T-cell (primary cell): ENCODE measurements around the gene UNC5C. TPM values are rescaled to one million over a fixed set of nuclear protein-coding genes. Genes with fewer than 3 reads are reported as not detected.

Experiments used
- ATAC-seq, 4 experiments: fragments of 200-7000 bp in 3 of 4; fragments of 150-1000 bp in 1 of 4; cut with Tn5 transposase; replicated peaks in 1 of 4; 1 replicate in 3 of 4; 2 replicates in 1 of 4; pipeline ENCODE4 v1.10.0; 2021; ENCODE audit warnings: moderate library complexity in 3 of 4, mild to moderate bottlenecking in 2 of 4, moderate number of reproducible peaks in 1 of 4
- CTCF ChIA-PET, 2 donors: fragments of 300-600 bp; sonication (Branson Sonifier 250); formaldehyde crosslinking; loops; one replicate each; lab custom pipeline; 2022; ENCODE audit warnings: antibody characterized with exemption in 2 of 2; lab: Charles Lee
- POLR2A ChIA-PET, 2 donors: fragments of 300-600 bp; sonication (Branson Sonifier 250); formaldehyde crosslinking; loops; one replicate each; lab custom pipeline; 2022; ENCODE audit warnings: antibody characterized with exemption in 2 of 2; lab: Charles Lee
- DNase-seq, 35 experiments: peaks; one replicate each; pipeline versions ENCODE4 v3.0.0 to v3.0.0-alpha.2; 2013 to 2023
- H3K27ac ChIP-seq: one replicate; pipeline ENCODE4 v1.5.1; 2013; ENCODE audit warnings: low read length
- H3K27me3 ChIP-seq, 2 experiments: replicated peaks in 1 of 2; 1 replicate in 1 of 2; 2 replicates in 1 of 2; pipeline versions ENCODE4 v1.6.1 to v1.7.0; 2013; ENCODE audit warnings: low read length in 1 of 2, mixed read lengths in 1 of 2; ENCODE audit not compliant: control insufficient read depth in 2 of 2, insufficient read depth in 2 of 2; ENCODE audit errors: extremely low read depth in 1 of 2
- H3K36me3 ChIP-seq, 2 donors: 1 replicate in 1 of 2; 2 replicates in 1 of 2; pipeline versions ENCODE4 v1.6.1 to v1.7.0; 2013; ENCODE audit warnings: low read length in 1 of 2; ENCODE audit not compliant: control insufficient read depth in 2 of 2, insufficient read depth in 1 of 2; ENCODE audit errors: extremely low read depth in 1 of 2
- H3K4me1 ChIP-seq, 2 experiments: 1 replicate in 1 of 2; 2 replicates in 1 of 2; pipeline versions ENCODE4 v1.6.1 to v1.7.0; 2013; ENCODE audit warnings: low read length in 2 of 2, mixed read lengths in 1 of 2; ENCODE audit not compliant: insufficient read depth in 2 of 2, control insufficient read depth in 1 of 2; ENCODE audit errors: extremely low read depth in 1 of 2
- H3K4me3 ChIP-seq, 2 donors: 1 replicate in 1 of 2; 2 replicates in 1 of 2; pipeline versions ENCODE4 v1.5.1 to v1.7.0; 2013; ENCODE audit warnings: mild to moderate bottlenecking in 2 of 2, low read length in 1 of 2, moderate library complexity in 1 of 2; ENCODE audit not compliant: control insufficient read depth in 1 of 2; ENCODE audit errors: extremely low read depth in 1 of 2
- H3K9me3 ChIP-seq: 2 replicates; pipeline ENCODE4 v1.7.0; 2013
- H3K27ac Mint-ChIP-seq, 2 donors: one replicate each; pipeline ENCODE4 v1.8.0; 2020 to 2021; ENCODE audit warnings: mild to moderate bottlenecking in 2 of 2, mixed read lengths in 2 of 2
- H3K27me3 Mint-ChIP-seq, 2 donors: one replicate each; pipeline ENCODE4 v1.8.0; 2021 to 2022; ENCODE audit warnings: mixed read lengths in 2 of 2
- H3K36me3 Mint-ChIP-seq: one replicate; pipeline ENCODE4 v1.8.0; 2021; ENCODE audit warnings: mixed read lengths
- H3K4me1 Mint-ChIP-seq, 3 donors: one replicate each; pipeline ENCODE4 v1.8.0; 2020 to 2022; ENCODE audit warnings: mixed read lengths in 3 of 3, mild to moderate bottlenecking in 1 of 3
- H3K4me3 Mint-ChIP-seq, 3 donors: one replicate each; pipeline ENCODE4 v1.8.0; 2020 to 2022; ENCODE audit warnings: mild to moderate bottlenecking in 3 of 3, mixed read lengths in 3 of 3, moderate library complexity in 3 of 3
- H3K9me3 Mint-ChIP-seq, 3 donors: one replicate each; pipeline ENCODE4 v1.8.0; 2020 to 2022; ENCODE audit warnings: mixed read lengths in 3 of 3
- WGBS: methylation state at CpG from one replicate; pipeline ENCODE4 v1.1.5; 2013; ENCODE audit warnings: missing lambda C conversion rate; ENCODE audit not compliant: insufficient coverage; 5-methylcytosine and 5-hydroxymethylcytosine counted together
- total RNA-seq, 35 experiments: library from RNA in 6 of 35; stranded (reverse) in 6 of 35; fragments of 120-200 nt in 1 of 35; gene quantifications; one replicate each; pipeline versions ENCODE4 v1.2.1 to v1.2.4 and lab custom pipeline; 2013 to 2026

UNC5C gene
- total RNA-seq, 5 donors from 2014 or later (not counting 1 experiment from before 2014, with no cell fraction given): not detected

GRCh38 chr4:95500361-95500760 lies 48.4 kb downstream of the UNC5C start:
- H3K9me3 Mint-ChIP-seq: no peaks in the 10 kb centered on the region
- Histone ChIP-seq H3K36me3 (no peaks in the 10 kb centered on the region), H3K4me3 (no peak overlapping the region), H3K27me3 (no peaks in the 10 kb centered on the region), H3K9me3 (no peaks in the 10 kb centered on the region), H3K4me1 (no peaks in the 10 kb centered on the region), H3K27ac (no peak overlapping the region)
- no peak overlapping the region for H3K4me3 Mint-ChIP-seq
- H3K27ac Mint-ChIP-seq: no peak overlapping the region
- no peak for ATAC-seq
- no peak for DNase-seq
- no peaks in the 10 kb centered on the region for H3K27me3 Mint-ChIP-seq
- H3K4me1 Mint-ChIP-seq: no peaks in the 10 kb centered on the region
- no CpG with 5 or more reads among the region's 1 CpG for WGBS
- ChIA-PET POLR2A (no interaction called here), CTCF (interaction anchor here in 1 of 2 donors (0.5 kb wide), 1 partner anchor 121 kb away, joined by 5 read pairs; no protein-coding TSS in a partner anchor)
- H3K36me3 Mint-ChIP-seq: no peaks in the 10 kb centered on the region

- Mint-ChIP-seq H3K9me3 (no peaks in the 10 kb centered on the region), H3K4me1 (no peaks in the 10 kb centered on the region), H3K4me3 (no peak overlapping the region), H3K27ac (no peak overlapping the region), H3K36me3 (no peaks in the 10 kb centered on the region), H3K27me3 (no peaks in the 10 kb centered on the region)
- ChIA-PET POLR2A (no interaction called here), CTCF (no interaction called here)
- H3K27me3 ChIP-seq: no peaks in the 10 kb centered on the region
- DNase-seq (no peak), ATAC-seq (no peak)
- no peaks in the 10 kb centered on the region for H3K9me3 ChIP-seq
- no peaks in the 10 kb centered on the region for H3K36me3 ChIP-seq
- H3K4me1 ChIP-seq: no peaks in the 10 kb centered on the region
- H3K4me3 ChIP-seq: no peak overlapping the region
- WGBS: no CpG with 5 or more reads among the region's 2 CpGs
- no peak overlapping the region for H3K27ac ChIP-seq
Observed at GRCh38 chr4:95499291-95499696, 49.5 kb downstream of the UNC5C start.

GRCh38 chr4:95494186-95494585 lies 54.6 kb downstream of the UNC5C start:
- ATAC-seq (no peak), DNase-seq (no peak)
- no peak overlapping the region for H3K27ac ChIP-seq
- no peak overlapping the region for H3K4me3 Mint-ChIP-seq
- H3K4me1 ChIP-seq: no peaks in the 10 kb centered on the region
- no peaks in the 10 kb centered on the region for H3K36me3 Mint-ChIP-seq
- no peaks in the 10 kb centered on the region for H3K36me3 ChIP-seq
- H3K9me3 ChIP-seq: no peaks in the 10 kb centered on the region
- H3K27me3 Mint-ChIP-seq: no peaks in the 10 kb centered on the region
- H3K27me3 ChIP-seq: no peaks in the 10 kb centered on the region
- no peaks in the 10 kb centered on the region for H3K9me3 Mint-ChIP-seq
- no peak overlapping the region for H3K27ac Mint-ChIP-seq
- ChIA-PET POLR2A (no interaction called here), CTCF (no interaction called here)
- no peak overlapping the region for H3K4me3 ChIP-seq
- H3K4me1 Mint-ChIP-seq: no peaks in the 10 kb centered on the region

GRCh38 chr4:95478679-95479078 lies 70.1 kb downstream of the UNC5C start:
- 90% methylated on average over 3 of the region's 6 CpGs for WGBS
- Mint-ChIP-seq H3K27ac (no peak overlapping the region), H3K27me3 (no peaks in the 10 kb centered on the region), H3K4me3 (no peak overlapping the region), H3K4me1 (no peaks in the 10 kb centered on the region), H3K9me3 (no peaks in the 10 kb centered on the region), H3K36me3 (no peaks in the 10 kb centered on the region)
- POLR2A ChIA-PET: no interaction called here
- H3K9me3 ChIP-seq: no peaks in the 10 kb centered on the region
- H3K27me3 ChIP-seq: no peaks in the 10 kb centered on the region
- no peak overlapping the region for H3K27ac ChIP-seq
- H3K36me3 ChIP-seq: no peaks in the 10 kb centered on the region
- no peak overlapping the region for H3K4me3 ChIP-seq
- ATAC-seq: no peak
- H3K4me1 ChIP-seq: no peaks in the 10 kb centered on the region
- CTCF ChIA-PET: no interaction called here
- no peak for DNase-seq

- Histone ChIP-seq H3K27me3 (no peaks in the 10 kb centered on the region), H3K4me1 (no peaks in the 10 kb centered on the region), H3K36me3 (no peaks in the 10 kb centered on the region), H3K27ac (no peak overlapping the region), H3K4me3 (no peak overlapping the region), H3K9me3 (no peaks in the 10 kb centered on the region)
- Mint-ChIP-seq H3K36me3 (no peaks in the 10 kb centered on the region), H3K4me3 (no peak overlapping the region), H3K4me1 (no peaks in the 10 kb centered on the region), H3K27me3 (peaks cover 0 to 4% of the 10 kb centered on the region in 2 donors), H3K27ac (no peak overlapping the region), H3K9me3 (no peaks in the 10 kb centered on the region)
- ATAC-seq (no peak), DNase-seq (no peak)
- no CpG with 5 or more reads among the region's 1 CpG for WGBS
- POLR2A ChIA-PET: interaction anchor here in 1 of 2 donors (0.5 kb wide), 1 partner anchor 117 kb away, joined by 4 read pairs; no protein-coding TSS in a partner anchor
- CTCF ChIA-PET: no interaction called here
Observed at GRCh38 chr4:95476121-95476520, 72.7 kb downstream of the UNC5C start.

- no CpG with 5 or more reads among the region's 3 CpGs for WGBS
- Mint-ChIP-seq H3K36me3 (no peaks in the 10 kb centered on the region), H3K4me3 (no peak overlapping the region), H3K27me3 (peaks cover 0 to 4% of the 10 kb centered on the region in 2 donors), H3K9me3 (no peaks in the 10 kb centered on the region), H3K4me1 (no peaks in the 10 kb centered on the region), H3K27ac (no peak overlapping the region)
- no peaks in the 10 kb centered on the region for H3K36me3 ChIP-seq
- no peak for DNase-seq
- H3K4me1 ChIP-seq: no peaks in the 10 kb centered on the region
- no peak overlapping the region for H3K4me3 ChIP-seq
- CTCF ChIA-PET: no interaction called here
- POLR2A ChIA-PET: no interaction called here
- H3K27ac ChIP-seq: no peak overlapping the region
- no peaks in the 10 kb centered on the region for H3K9me3 ChIP-seq
- no peak for ATAC-seq
- H3K27me3 ChIP-seq: no peaks in the 10 kb centered on the region
Observed at GRCh38 chr4:95472534-95472933, 76.2 kb downstream of the UNC5C start.

- H3K9me3 ChIP-seq: no peaks in the 10 kb centered on the region
- Mint-ChIP-seq H3K27ac (no peak overlapping the region), H3K9me3 (no peaks in the 10 kb centered on the region), H3K36me3 (no peaks in the 10 kb centered on the region), H3K27me3 (peaks cover 0 to 4% of the 10 kb centered on the region in 2 donors), H3K4me1 (no peaks in the 10 kb centered on the region), H3K4me3 (no peak overlapping the region)
- DNase-seq (no peak), ATAC-seq (no peak)
- CTCF ChIA-PET: no interaction called here
- H3K36me3 ChIP-seq: no peaks in the 10 kb centered on the region
- WGBS: no CpG with 5 or more reads among the region's 4 CpGs
- H3K27ac ChIP-seq: no peak overlapping the region
- no peak overlapping the region for H3K4me3 ChIP-seq
- H3K27me3 ChIP-seq: no peaks in the 10 kb centered on the region
- no peaks in the 10 kb centered on the region for H3K4me1 ChIP-seq
- POLR2A ChIA-PET: no interaction called here
Observed at GRCh38 chr4:95470622-95471021, 78.2 kb downstream of the UNC5C start.
